Epidermal melanocyte (primary cell): ENCODE results near the gene SPCS2.
A peak's percentile ranks its signal among the peaks of the same experiment; 100 is the strongest.

Source experiments
- DNase-seq: peaks from one replicate; pipeline ENCODE4 v3.0.0; 2011; ENCODE audit warnings: low spot score; ENCODE audit not compliant: insufficient read length

Gene SPCS2

GRCh38 chr11:74948898-74949752, at the start of gene SPCS2, which contains the start of gene XRRA1:
SPCS2 (plus strand) TSS chr11:74949266; CDS start chr11:74949286, 20 bp downstream.
XRRA1 (minus strand) TSS chr11:74949091; CDS start chr11:74940878, 8,213 bp downstream.
- peak; percentile 93 for DNase-seq

GRCh38 chr11:74902342-74902741, 46.7 kb upstream of the SPCS2 start:
- DNase-seq, result no peak

GRCh38 chr11:74905326-74905725, 43.7 kb upstream of the SPCS2 start:
- no peak for DNase-seq

- no peak for DNase-seq
Measured at GRCh38 chr11:74909385-74909784, 39.7 kb upstream of the SPCS2 start.

- DNase-seq, result no peak
Measured at GRCh38 chr11:74909812-74910211, 39.3 kb upstream of the SPCS2 start.

- no peak for DNase-seq
Measured at GRCh38 chr11:74923125-74923524, 25.9 kb upstream of the SPCS2 start.

- DNase-seq, result no peak
Measured at GRCh38 chr11:74925281-74925680, 23.8 kb upstream of the SPCS2 start.

- no peak for DNase-seq
Measured at GRCh38 chr11:74926304-74927030, 22.6 kb upstream of the SPCS2 start.

GRCh38 chr11:74927496-74927895, 21.6 kb upstream of the SPCS2 start:
- no peak for DNase-seq

- DNase-seq, result peak; percentile 78
Measured at GRCh38 chr11:74929431-74930363, 19.4 kb upstream of the SPCS2 start.

GRCh38 chr11:74932169-74932568, 16.9 kb upstream of the SPCS2 start:
- DNase-seq, result no peak

GRCh38 chr11:74932797-74933196, 16.3 kb upstream of the SPCS2 start:
- no peak for DNase-seq

- no peak for DNase-seq
Measured at GRCh38 chr11:74933765-74934164, 15.3 kb upstream of the SPCS2 start.

- no peak for DNase-seq
Measured at GRCh38 chr11:74935285-74935684, 13.8 kb upstream of the SPCS2 start.

GRCh38 chr11:74936087-74936486, 13.0 kb upstream of the SPCS2 start:
- DNase-seq, result no peak

GRCh38 chr11:74936976-74937375, 12.1 kb upstream of the SPCS2 start:
- DNase-seq, result no peak

- no peak for DNase-seq
Measured at GRCh38 chr11:74937696-74938475, 11.2 kb upstream of the SPCS2 start.

- DNase-seq, result no peak
Measured at GRCh38 chr11:74941492-74941891, 7.6 kb upstream of the SPCS2 start.

GRCh38 chr11:74942073-74942759, 6.8 kb upstream of the SPCS2 start:
- DNase-seq, result no peak

- DNase-seq, result no peak
Measured at GRCh38 chr11:74948546-74948897, 544 bp upstream of the SPCS2 start.
